Adipocyte (in vitro differentiated cells): ENCODE measurements around the gene KAT2B.

Experiments used
- DNase-seq: peaks from one replicate; pipeline ENCODE4 v3.0.0-alpha.2; 2015; ENCODE audit warnings: low read depth
- H3K27me3 ChIP-seq: replicated peaks from 2 replicates; pipeline ENCODE4 v1.7.0; 2013; ENCODE audit warnings: mild to moderate bottlenecking, low read length, moderate library complexity; ENCODE audit not compliant: control insufficient read depth, insufficient read depth
- H3K36me3 ChIP-seq: 2 replicates; pipeline ENCODE4 v1.7.0; 2013; ENCODE audit warnings: low read length, mild to moderate bottlenecking, moderate library complexity; ENCODE audit not compliant: control insufficient read depth, insufficient read depth, severe bottlenecking
- H3K4me1 ChIP-seq: 2 replicates; pipeline ENCODE4 v1.7.0; 2013; ENCODE audit warnings: mild to moderate bottlenecking, low read length, moderate library complexity; ENCODE audit not compliant: control insufficient read depth, insufficient read depth
- H3K4me3 ChIP-seq: 2 replicates; pipeline ENCODE4 v1.7.0; 2013; ENCODE audit warnings: mild to moderate bottlenecking, low read length, moderate library complexity
- H3K9ac ChIP-seq: 2 replicates; pipeline ENCODE4 v1.7.0; 2013; ENCODE audit warnings: mild to moderate bottlenecking, low read length, moderate library complexity
- H3K9me3 ChIP-seq: 2 replicates; pipeline ENCODE4 v1.7.0; 2013; ENCODE audit warnings: mild to moderate bottlenecking, low read length, moderate library complexity; ENCODE audit not compliant: control insufficient read depth

Gene KAT2B

DNA sequence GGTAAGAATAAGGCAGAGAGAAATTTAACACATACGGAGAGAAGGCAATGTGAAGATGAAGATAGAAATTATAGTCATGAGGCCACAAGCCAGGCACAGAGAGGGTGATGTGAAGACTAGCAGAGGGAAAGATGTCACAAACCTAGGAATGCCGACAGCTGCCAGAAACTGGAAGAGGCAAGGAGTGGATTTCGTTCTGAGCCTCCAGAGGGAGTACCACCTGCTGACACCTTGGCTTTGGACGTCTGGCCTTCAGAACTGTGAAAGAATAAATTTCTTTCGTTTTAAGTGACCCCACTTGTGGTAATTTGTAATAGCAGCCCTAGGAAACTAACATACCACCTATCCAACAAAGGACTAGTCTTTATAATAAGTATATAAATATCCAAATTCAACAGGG is 150.7 kb downstream of the KAT2B start:
- no peaks in the 10 kb centered on the region for H3K27me3 ChIP-seq
- no peak for DNase-seq
- no peaks in the 10 kb centered on the region for H3K9me3 ChIP-seq

DNA sequence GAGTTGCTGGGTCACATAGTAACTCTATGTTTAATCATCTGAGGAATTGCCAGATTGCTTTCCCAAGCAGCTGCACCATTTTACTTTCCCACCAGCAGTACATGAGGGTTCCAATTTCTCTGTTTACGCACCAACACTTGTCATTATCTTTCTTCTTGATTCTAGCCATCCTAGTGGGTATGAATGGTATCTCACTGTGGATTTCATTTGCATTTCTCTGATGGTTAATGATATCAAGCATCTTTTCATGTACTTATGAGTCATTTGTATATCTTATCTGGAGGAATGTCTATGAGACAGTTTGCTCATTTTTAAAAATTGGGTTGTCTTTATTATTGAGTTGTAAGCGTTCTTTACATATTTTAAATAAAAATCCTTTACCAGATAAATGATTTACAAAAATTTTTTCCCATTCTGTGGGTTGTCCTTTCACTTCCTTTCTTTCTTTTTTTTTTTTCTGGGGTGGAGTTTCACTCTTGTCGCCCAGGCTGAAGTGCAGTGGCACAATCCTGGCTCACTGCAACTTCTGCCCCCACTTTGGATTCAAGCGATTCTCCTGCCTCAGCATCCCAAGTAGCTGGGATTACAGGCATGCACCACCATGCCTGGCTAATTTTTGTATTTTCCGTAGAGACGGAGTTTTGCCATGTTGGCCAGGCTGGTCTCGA is 154.7 kb downstream of the KAT2B start:
- DNase-seq, result no peak
- no peaks in the 10 kb centered on the region for H3K27me3 ChIP-seq

More for the DNA sequence above, 150.7 kb downstream of the KAT2B start:
- no peak overlapping the region for H3K4me3 ChIP-seq
- no peak overlapping the region for H3K9ac ChIP-seq
- peaks cover 9% of the 10 kb centered on the region for H3K4me1 ChIP-seq
- no peaks in the 10 kb centered on the region for H3K36me3 ChIP-seq

DNA sequence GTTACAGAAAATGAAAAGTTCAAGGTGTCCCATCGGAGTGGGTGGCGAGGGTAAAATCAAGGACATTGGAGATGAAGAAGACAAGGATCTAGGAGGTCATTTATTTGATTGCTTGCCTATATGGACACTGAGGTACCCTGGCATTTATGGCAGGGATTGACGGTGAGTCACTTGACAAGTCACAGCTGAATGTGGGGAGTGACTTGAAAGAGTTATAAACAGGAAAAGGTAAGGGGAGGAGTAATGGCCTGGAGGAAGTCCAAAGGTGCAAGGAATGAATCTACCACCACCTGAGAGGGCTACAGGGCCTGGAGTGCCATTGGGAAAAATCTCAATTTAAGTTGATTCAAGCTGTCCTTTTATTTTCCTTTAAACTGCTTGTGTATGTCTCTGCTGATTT is 157.5 kb downstream of the KAT2B start:
- no peaks in the 10 kb centered on the region for H3K27me3 ChIP-seq
- DNase-seq, result no peak
- no peaks in the 10 kb centered on the region for H3K4me1 ChIP-seq
- no peak overlapping the region for H3K9ac ChIP-seq
- no peak overlapping the region for H3K4me3 ChIP-seq
- no peaks in the 10 kb centered on the region for H3K36me3 ChIP-seq
- H3K9me3 ChIP-seq, result no peaks in the 10 kb centered on the region

More for the DNA sequence above, 154.7 kb downstream of the KAT2B start:
- H3K36me3 ChIP-seq, result no peaks in the 10 kb centered on the region
- H3K9me3 ChIP-seq, result no peaks in the 10 kb centered on the region
- H3K4me3 ChIP-seq, result no peak overlapping the region
- H3K9ac ChIP-seq, result no peak overlapping the region
- H3K4me1 ChIP-seq, result no peaks in the 10 kb centered on the region

DNA sequence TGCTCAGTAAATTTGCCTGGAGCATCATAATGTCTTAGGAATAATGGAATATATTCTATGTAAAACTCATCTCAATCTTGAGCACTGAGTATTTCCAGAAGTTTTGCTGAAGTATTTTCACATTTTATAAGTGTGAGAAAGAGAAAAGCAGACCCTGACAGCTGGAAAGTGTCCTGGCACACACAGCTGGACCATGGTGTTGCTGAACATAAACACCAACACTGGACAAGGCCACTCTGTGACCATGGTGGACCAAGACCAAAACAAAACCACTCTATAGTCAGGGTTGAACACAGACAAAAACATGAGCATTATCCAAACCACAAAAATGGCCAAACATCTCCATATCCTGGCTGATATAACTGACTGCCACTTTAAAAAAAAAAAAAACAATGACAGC is 160.9 kb downstream of the KAT2B start:
- Histone ChIP-seq H3K36me3 (no peaks in the 10 kb centered on the region), H3K9me3 (peaks cover 3% of the 10 kb centered on the region), H3K27me3 (no peaks in the 10 kb centered on the region), H3K4me1 (no peaks in the 10 kb centered on the region), H3K9ac (no peak overlapping the region), H3K4me3 (no peak overlapping the region)
- no peak for DNase-seq
